GM10847 (cell line): ENCODE results near the gene FNIP1.

Experiments used
- POLR2A ChIP-seq: IDR thresholded peaks from 2 replicates; pipeline ENCODE4 v1.6.1; 2011; ENCODE audit not compliant: insufficient read length; ENCODE audit errors: extremely low read depth

FNIP1 gene

DNA sequence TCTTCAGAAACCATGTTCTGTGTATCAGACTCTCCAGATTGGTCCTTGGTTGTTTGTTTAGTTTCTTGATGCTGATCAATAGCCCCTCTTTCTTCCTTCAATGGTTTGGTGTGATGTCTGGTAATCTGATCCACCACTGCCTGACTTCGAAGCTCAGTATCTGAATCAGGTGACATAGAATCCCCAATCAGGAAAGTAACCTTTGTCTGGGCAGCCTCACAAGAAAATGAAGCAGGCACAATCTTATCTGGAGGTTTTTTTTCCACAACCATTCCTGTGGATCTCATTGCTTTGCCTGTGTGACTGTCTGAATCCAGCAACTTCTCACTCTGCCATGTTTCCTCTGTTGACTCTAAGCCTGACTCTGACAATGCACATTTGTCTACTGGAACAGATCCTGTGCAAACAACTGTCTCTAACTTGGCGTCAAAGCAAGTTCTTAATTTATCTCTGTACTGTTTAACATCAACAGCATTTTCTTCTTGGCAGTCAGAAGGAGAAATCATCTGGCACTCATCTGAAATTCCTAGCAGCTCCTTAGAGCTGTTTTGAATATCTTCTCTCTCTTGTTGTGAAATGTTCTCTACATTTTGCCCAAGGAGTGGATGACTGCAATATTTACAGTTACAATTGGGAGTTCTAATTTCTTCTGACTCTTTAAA, 124.7 kb downstream of the FNIP1 start:
- no peak for TF ChIP-seq POLR2A

DNA sequence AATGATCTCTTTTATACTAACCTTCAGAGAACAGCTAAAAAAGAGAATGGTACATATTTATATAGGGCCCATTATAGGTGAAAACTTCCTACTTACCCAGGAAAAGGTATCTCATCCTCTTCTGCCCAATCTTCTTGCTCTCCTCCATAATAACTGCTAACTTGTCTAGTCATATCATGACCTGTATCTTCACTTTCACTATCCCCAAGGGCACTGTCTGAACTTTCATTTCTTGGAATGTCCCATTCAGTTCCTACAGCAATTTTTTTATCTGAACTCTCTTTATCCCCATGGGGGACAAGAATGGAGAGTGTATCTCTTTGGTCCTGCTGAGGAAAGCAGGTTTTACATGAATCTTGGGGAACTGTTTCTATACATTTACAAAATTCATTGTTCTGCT, 125.4 kb downstream of the FNIP1 start:
- no peak for TF ChIP-seq POLR2A

DNA sequence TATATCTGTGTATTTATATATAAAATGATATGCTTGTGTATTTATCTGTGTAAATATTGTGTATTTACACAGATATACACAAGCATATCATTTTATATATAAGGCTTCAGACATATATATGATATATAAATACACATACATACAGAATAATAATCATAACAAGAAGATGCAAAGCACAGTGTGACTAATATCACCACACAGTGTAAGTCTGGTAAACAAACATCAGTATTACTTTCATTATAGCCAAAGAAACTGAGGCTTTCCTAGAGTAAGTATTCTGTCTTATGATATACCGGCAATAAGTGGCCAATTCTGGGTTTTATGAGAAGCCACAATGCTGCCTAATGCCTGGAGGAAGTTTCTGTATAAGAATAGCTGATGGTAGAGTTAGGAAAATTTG, 131.9 kb downstream of the FNIP1 start:
- no peak for TF ChIP-seq POLR2A

DNA sequence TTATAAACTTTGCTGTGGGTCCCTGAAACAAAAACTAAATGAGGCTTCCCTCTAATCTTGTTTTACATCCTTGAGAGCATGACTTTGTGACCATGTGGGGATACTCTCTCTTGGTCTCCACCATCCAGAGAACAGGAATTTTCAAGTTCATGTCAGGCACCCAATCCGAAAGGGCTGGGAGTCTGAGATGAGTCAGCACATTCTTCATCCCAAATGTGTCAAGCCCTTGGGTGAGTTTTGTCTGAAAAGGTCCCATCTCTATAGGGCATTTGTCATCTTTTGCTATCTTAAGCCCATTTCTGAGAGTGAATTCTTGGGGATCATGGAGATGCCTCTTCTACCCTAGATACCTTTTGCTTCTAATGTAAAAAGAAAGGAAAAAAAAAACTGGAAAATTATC, 134.9 kb downstream of the FNIP1 start:
- no peak for TF ChIP-seq POLR2A

DNA sequence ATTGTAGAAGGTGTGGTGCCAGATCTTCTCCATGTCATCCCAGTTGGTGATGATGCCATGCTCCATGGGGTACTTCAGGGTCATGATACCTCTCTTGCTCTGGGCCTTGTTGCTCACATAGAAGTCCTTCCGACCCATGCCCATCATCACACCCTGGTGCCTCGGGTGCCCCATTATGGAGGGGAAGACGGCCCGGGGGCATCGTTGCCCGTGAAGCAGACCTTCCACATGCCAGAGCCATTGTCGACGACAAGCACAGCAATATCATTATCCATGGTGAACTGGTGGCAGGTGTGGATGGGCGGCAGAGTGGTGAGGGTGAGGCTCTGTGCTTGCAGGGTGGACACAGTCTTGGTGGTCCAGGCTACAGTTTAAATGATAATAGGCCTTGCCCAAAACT, 137.0 kb downstream of the FNIP1 start:
- no peak for TF ChIP-seq POLR2A

DNA sequence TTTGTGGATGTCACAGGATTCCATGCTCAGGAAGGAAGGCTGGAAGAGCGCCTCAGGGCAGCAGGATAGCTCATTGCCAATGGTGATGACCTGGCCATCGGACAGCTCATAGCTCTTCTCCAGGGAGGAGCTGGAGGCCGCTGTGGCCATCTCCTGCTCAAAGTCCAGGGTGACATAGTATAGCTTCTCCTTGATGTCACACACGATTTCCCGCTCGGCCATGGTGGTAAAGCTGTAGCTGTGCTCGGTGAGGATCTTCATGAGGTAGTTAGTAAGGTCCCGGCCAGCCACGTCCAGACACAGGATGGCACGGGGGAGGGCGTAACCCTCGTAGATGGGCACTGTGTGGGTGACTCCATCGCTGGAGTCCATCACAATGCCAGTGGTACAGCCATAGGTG, 137.5 kb downstream of the FNIP1 start:
- TF ChIP-seq POLR2A, result no peak

DNA sequence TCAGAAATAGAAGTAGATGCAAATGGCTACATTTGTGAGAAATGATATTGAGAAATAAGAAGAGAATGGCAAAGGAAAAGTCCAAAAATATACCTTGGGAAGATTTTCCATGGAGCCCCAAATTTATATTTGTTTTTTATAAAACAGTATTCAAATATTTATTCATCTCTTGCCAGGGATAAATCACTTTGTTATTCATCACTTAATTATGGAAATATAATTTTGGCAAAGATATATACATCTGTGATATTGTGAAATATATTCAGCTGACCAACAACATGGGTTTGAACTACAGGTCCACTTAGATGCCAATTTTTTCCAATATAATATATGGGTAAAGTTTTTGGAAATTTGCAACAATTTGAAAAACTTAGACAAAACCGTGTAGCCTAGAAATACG, 142.0 kb downstream of the FNIP1 start:
- TF ChIP-seq POLR2A, result no peak

DNA sequence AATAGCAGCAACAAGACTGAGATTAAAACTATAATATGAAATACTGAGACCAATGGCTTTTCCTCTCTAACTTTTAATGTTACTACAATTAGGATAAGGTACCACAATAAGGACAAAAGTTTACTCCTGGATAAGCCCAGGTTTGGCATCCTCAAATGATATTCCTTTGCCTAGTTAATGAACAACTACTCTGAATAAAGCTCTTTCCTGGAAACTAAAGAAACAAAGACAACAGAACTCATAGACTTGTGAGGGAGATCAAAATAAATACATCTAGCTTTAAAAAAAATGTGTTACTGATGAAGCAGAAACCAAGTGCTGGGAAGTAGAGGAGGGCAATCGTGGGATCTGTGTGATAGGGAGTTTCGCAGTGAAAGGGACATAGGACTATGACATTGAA, 142.5 kb downstream of the FNIP1 start:
- no peak for TF ChIP-seq POLR2A

DNA sequence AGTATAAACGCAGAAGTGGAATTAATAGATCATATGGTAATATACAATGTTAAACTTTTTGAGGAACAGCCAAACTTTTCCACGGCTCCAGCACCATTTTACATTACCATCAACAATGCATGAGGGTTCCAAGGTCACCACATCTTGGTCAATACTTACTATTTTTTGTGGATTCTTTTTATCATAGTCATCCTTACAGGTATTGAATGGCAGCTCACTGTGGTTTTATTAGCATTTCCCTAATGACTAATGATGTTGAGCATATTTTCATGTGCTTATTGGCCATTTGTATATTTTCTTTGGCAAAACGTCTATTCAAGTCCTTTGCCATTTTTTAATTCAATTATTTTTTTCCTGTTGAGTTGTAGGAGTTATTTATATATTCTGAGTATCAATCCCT, 147.7 kb downstream of the FNIP1 start:
- TF ChIP-seq POLR2A, result no peak

DNA sequence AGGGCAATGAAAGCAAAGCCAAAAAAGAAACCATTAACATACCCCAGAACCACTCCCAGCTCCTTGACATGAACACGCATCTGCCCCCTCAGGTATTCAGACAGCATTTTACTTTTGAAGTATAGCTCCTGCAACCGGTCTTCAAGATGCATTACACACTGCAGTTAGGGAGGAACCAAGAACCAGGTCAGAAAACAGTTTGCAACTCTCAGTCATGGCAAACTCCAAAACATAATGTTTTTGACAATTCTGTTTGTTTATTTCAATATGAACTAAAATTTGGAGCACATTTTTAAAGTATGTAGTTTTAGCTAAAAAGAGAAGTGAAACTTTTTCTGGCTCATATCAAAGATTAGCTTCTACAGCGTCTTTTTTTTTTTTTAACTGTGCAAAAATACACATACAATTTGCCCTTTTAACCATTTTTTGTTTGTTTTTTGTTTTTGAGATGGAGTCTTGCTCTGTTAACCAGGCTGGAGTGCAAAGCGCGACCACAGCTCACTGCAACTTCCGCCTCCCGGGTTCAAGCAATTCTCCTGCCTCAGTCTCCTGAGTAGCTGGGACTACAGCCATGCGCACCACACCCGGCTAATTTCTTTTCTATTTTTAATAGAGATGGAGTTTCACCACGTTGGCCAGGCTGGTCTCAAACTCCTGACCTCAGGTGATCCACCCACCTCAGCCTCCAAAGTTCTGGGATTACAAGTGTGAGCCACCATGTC, 149.6 kb downstream of the FNIP1 start:
- TF ChIP-seq POLR2A, result no peak

DNA sequence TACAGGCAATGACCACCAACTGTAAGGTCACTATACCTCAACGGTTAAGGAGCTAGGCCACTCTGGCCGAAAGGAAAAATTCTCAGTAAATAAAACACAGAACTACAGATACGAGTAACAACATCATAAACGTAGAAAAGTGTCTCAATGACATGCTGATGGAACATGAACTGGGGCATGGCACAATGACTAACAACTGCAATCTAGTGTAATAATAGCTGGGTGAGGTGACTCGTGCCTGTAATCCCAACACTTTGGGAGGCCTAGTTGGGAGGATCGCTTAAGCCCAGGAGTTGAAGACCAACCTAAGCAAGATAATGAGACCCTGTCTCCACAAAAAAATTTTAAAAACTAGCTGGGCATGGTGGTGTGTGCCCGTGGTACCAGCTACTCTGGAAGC, 152.0 kb downstream of the FNIP1 start:
- TF ChIP-seq POLR2A, result no peak

DNA sequence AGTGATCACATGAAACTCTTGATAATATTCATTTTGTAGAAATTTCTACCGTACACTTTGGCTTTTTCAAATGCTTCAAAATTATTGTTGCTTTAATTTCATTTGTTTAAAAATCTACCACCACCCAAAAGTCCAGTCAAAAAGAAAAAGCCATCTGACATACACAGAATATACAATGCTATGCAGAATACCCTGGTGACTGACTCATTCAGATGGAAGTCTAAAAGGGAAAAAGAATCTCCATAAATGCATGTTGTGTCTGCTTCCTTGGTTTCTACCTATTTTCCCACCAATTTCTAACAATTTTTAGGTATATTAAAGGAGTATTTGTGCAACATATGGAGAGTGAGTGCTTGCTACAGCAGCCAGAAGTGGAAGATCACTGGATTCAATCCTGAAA, 152.4 kb downstream of the FNIP1 start:
- no peak for TF ChIP-seq POLR2A

DNA sequence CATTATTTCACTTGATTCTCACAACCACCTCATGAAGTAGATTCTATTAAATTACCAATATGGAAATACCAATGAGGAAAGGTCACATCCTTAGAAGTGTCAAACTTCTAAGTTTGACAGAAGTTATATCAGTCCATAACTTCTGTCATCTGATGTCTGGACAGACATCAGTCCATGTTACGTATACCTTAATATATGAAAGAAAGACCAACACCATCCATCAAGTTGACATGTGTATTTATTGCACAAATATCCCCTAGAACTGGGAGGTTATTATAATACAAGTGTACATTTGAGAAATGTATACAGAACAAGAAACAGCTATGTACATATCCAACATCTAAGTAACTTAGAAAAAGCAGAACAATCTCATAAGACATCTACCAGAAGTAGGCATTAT, 155.3 kb downstream of the FNIP1 start:
- no peak for TF ChIP-seq POLR2A

DNA sequence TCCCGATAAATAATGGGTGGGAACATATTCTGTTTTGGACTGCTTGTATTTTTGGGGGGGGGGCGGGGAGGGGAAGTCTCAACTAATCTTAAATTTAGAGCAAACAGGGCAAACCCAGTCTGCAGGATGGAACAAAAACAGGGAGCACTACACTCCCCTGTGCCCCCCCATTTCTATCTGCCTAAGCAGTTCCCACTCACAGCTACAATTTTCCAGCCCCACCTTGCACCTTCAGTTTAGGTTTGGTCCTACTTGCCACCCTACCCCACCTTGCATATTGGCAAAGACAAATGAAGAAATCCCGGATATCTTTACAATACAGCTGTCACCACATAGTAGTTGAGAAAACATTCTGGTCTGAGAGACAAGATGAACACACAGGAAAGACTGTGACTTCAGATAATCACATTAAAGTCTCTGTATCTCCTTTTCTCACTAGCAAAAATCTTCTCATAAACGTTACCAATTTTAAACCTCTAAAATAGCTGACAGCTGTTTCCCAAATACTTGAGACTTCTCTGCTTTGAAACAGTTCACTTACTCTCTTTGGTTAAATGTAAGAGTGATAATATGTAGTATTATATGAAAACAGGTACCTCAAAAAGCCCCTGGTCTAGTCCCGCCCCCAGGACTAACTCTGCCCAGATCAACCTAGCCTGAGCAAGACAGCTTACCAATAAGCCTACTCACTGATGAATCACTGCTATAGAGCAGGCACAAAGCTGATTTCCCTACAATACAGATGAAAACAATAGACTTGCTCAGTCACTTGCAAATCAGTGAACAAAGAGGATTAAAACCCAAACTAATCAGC, 156.6 kb downstream of the FNIP1 start:
- no peak for TF ChIP-seq POLR2A

DNA sequence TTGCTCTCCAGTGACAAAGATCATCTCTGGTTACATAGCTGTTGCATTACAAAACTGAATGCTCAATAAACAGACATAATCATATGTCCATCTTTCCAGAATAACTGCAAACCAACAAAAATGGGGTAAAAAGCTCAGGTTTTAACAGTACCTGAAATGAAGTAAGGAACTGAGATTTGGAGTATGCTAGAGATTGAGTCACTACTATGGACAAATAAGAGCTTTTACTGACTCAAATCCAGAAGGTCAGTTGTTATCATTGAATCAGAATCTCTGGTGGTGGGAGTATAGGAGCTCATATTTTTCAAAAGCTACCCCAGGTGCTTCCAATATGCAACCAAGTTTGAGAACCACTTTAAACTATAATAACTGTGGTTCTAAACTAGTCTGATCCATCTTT, 157.7 kb downstream of the FNIP1 start:
- no peak for TF ChIP-seq POLR2A

DNA sequence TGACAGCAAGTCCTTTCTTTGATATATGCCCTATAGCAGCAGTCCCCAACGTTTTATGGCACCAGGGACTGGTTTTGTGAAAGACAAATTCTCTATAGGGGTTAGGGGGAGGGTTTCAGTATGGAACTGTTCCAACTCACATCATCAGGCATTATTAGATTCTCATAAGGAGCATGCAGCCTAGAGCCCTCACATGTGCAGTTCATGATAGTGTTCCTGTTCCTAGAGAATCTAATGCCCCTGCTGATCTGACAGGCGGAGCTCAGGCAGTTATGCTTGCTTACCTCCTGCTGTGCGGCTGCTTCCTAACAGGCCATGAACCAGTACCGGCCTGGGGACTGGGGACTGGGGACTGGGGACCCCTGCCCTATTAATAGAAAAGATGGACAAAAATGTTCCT, 159.1 kb downstream of the FNIP1 start:
- TF ChIP-seq POLR2A, result no peak

DNA sequence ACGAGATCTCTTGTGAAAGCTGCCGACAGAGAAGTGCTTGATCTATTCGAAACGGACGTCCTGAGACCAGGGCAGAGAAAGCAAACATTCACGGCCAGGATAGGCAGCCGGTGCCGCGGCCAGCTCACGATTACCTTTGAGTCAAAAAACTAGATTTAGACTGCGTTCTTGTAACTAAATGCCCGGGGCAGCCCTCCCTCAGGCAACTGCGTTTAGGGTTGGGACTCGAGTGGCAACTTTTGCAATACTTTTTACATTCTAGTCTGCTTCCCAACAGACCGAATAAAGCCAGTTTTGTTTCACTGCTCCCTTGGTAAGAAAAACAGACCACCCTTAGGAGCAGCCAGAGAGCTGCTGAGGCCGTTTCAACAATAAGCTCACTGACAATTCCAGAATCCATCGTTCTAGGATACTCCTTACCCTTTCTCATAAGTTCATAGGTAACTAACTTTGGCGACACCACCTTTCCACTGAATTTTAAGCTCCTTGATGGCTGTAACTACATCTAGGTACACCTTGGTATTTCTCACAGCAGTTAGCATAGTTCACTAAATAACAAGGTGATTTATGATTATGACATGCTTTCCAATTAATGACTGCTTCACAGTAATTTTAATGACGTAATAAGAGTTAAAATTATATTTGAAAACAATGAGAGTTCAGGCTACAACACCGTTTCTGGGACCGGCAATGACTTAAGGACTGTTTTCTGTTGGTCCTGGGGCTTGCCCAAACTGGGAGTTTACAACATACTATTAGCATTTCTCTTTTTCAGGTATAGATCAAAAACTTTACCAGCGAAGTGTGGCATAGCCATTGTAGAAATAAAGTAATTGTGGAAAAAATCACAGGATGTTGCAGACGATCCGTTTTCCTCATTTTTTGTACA, 160.9 kb downstream of the FNIP1 start:
- peak; percentile 48 for TF ChIP-seq POLR2A
